OCI-LY3 (cell line): ENCODE data around the gene CACNA1B.

Experiments
- CTCF ChIP-seq: fragments of 200-600, 300-600 bp; sonication (generic); IDR thresholded peaks from 2 replicates; pipeline ENCODE4 v1.5.1; 2014; ENCODE audit warnings: antibody characterized with exemption, low read length, low read depth
- EZH2phosphoT487 ChIP-seq: fragments of 200-600 bp; shearing (Covaris generic); IDR thresholded peaks from 2 replicates; pipeline ENCODE4 v1.6.1; 2018; ENCODE audit warnings: antibody characterized with exemption, mixed run types, low read depth

GRCh38 chr9:138117101-138117750 is 239.6 kb downstream of the CACNA1B start:
- TF ChIP-seq CTCF (no peak), EZH2phosphoT487 (no peak)
